Measurements from ENCODE around the gene PHOX2A.
"Not testable (repeated sequence)": the region's sequence is repeated elsewhere in the genome, so short reads cannot be mapped to it uniquely, and the experiment has no call there.

Gene PHOX2A

GRCh38 chr11:72221386-72222075, 22.4 kb downstream of the PHOX2A start:
- DNase-seq: no peak

GRCh38 chr11:72220696-72221363, 23.1 kb downstream of the PHOX2A start:
- DNase-seq: no peak

- no peak for DNase-seq
These were observed 25.7 kb downstream of the PHOX2A start for GRCh38 chr11:72218251-72218745.

GRCh38 chr11:72217841-72218240, 26.1 kb downstream of the PHOX2A start:
- no peak for DNase-seq

GRCh38 chr11:72216638-72217037, 27.3 kb downstream of the PHOX2A start, which contains the start of gene FOLR2:
FOLR2 (plus strand) TSS chr11:72216794; CDS start chr11:72218585, 1,791 bp downstream.
- DNase-seq: no peak

GRCh38 chr11:72209101-72209500, 34.9 kb downstream of the PHOX2A start:
- no peak for DNase-seq

- no peak for DNase-seq
These were observed 35.7 kb downstream of the PHOX2A start for GRCh38 chr11:72208281-72208680.

GRCh38 chr11:72206794-72207193, 37.2 kb downstream of the PHOX2A start:
- not testable (repeated sequence) for DNase-seq

- DNase-seq: no peak
These were observed 39.1 kb downstream of the PHOX2A start for GRCh38 chr11:72204886-72205285.

- DNase-seq: no peak
These were observed 40.8 kb downstream of the PHOX2A start for GRCh38 chr11:72203163-72203562.

- DNase-seq: no peak
These were observed 41.4 kb downstream of the PHOX2A start for GRCh38 chr11:72202571-72202970.

- DNase-seq: not testable (repeated sequence)
These were observed 42.5 kb downstream of the PHOX2A start for GRCh38 chr11:72201445-72201844.

- DNase-seq: no peak
These were observed 48.3 kb downstream of the PHOX2A start for GRCh38 chr11:72195518-72196270.

GRCh38 chr11:72191961-72192381, 52.0 kb downstream of the PHOX2A start, which contains the start of gene FOLR1:
FOLR1 (plus strand) TSS chr11:72192140; CDS start chr11:72192174, 34 bp downstream.
- DNase-seq: no peak

GRCh38 chr11:72190631-72191071, 53.3 kb downstream of the PHOX2A start:
- DNase-seq: no peak

GRCh38 chr11:72189455-72190250, 54.3 kb downstream of the PHOX2A start:
- no peak for DNase-seq
